GM18870 (cell line): ENCODE results near the gene MRPL40.
"Not testable (repeated sequence)": the region's sequence is repeated elsewhere in the genome, so short reads cannot be mapped to it uniquely, and the experiment has no call there.

Experiments used
- ATAC-seq: cut with Tn5 transposase; IDR thresholded peaks from one replicate; pipeline ENCODE4 v1.9.1; 2021; ENCODE audit warnings: moderate library complexity; ENCODE audit not compliant: unreplicated experiment

MRPL40 gene

DNA sequence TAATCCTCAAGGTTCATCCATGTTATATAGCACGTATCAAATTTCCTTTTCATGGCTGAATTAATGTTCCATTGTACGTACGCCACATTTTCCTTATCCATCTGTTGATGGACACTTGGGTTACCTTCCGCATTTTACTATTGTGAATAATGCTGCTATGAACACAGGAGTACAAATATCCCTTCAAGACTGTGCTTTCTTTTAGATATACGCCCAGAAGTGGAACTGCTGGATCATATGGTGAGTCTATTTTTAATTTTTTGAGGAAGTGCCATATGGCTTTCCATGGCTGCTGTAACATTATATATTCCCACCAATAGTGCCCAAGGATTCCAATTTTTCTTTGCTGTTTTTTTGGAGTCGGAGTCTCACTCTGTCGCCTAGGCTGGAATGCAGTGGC is 6.0 kb downstream of the MRPL40 start:
- ATAC-seq, result no peak

DNA sequence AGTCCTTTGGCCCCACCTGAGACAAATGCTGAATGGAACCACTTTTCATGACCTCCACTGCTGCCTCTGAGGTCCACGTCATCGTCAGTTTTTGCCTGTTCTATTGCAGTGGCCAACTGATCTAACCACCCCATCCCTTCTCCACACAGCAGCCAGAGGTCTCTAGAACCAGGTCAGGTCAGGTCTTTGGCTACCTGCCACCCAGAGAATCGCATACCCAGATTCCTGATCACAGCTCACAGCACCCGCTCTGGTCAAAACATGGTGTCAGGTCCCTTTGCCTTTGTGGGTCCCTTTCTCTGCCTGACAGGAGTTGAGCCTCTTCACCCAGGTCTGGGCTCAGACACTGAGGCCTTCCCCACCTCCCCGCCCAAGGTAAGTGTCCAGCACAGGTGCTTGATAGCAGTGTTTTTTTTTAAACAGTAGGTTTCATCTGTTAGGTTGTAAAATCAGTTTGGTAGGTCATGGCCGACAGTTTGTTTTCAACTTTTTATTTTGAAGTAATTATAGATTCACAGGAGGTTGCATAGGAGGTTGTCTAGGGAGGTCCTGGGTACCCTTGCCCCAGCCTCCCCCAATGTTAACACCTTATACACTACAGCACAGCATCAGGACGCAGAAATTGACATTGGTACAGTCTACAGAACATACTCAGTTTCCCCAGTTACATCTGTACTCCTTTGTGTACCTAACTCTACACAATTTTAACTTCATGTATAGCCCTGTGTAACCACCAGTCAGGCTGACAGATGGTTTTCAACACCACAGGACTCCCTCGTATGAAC is 8.3 kb downstream of the MRPL40 start:
- ATAC-seq, result no peak

DNA sequence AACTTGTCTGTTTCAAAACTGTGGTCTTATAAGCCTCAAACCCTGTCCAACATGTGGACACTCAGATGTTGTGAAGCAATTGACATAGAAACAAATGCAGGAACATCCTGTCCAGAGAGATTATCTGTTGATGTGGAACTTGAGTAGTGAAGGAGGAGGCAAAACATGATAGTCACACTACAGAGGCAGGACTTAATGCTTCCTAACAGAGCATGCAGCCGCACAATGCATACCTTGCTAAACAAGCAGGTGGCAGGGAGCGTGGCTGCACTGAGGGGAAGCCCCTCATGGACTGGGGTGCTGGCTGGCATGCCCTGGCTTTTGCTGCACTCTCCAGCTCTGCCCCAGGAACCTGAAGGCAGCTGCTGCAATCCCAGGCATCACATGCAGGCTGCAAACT is 9.8 kb downstream of the MRPL40 start:
- no peak for ATAC-seq

DNA sequence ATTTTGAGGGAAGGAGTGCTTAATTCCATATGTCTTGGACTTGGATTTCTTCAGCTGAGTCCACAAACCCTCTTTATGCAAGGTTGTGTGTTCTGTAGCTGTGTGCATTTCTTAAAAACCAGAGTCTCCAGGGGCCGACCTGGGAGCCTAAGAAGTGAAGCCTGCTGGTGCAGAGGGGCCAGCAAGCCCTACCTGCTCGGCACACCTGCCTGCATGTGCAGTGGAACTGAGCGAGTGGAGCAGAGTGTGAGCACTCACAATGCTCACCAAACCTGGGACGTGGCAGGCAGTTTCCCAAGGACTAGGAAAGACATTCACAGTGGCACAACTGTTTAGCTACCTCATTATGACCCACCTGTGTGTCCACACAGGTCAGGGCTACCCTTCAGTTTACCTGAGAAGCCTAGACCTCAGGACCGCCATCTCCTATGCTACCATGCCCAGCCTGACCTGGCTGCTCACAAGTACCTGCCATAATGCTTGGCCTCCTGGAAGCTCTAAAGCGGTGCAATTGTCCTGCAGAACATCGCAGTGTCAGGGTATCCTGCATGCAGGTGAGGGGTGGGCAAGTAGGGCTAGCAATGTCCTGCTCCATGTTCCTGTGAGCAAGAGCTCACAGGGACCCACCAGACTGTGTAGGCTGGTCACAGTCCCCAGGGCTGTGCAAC is 11.3 kb downstream of the MRPL40 start:
- no peak for ATAC-seq

DNA sequence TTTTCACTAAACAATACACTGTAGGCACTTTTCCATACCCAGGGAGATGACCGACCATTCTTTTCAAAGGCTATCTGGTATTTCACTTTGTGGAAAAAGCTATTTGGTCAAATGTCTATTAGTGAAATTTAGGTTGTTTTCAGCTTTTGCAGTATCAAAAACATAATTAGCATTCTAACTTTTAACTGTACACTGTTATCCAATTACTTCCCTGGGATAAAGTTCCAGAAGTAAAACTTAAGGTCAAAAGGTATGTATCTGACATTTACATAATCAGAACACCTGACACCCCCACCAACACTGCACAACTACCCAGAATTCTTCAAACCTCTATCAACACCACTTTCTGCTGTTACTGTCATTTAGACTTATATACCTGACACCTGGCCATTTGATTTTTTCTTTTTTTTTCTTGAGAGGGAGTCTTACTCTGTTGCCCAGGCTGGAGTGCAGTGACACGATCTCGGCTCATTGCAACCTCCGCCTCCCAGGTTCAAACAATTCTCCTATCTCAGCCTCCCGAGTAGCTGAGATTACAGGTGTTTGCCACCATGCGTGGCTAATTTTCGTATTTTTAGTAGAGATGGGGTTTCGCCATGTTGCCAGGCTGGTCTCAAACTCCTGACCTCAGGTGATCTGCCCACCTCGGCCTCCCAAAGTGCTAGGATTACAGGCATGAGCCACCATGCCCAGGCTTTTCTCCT is 13.1 kb downstream of the MRPL40 start:
- ATAC-seq, result not testable (repeated sequence)

DNA sequence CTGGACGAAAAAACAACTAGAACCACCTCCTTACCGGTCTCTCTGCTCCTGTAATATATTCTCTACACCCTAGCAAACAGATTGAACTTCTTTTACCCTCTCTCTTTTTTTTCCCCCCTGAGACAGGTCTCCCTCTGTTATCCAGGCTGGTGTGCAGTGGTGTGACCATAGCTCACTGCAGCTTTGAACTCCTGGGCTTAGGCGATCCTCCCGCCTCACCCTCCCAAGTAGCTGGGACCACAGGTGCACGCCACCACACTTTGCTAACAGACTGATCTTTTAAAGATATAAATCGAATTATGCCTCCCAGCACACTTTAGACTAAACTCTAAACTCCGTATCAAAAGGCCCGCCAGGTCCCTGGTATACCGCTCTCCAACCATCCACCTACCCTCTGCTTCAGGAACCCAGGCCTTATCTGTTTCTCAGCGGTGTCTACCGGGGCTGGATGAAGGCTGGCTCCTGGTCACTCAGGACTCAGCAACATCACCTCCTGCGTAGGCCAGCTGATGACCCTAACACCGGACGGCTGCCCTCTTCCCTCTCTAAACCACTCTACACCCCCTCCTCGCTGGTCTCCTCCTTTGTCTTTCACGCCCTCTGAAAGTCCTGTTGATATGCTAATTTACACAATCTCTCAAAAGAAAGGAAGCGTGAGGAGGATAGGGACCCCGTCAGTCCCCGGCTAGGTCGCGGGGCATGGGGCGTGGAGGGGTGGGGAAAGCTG is 14.4 kb downstream of the MRPL40 start:
- ATAC-seq, result no peak

DNA sequence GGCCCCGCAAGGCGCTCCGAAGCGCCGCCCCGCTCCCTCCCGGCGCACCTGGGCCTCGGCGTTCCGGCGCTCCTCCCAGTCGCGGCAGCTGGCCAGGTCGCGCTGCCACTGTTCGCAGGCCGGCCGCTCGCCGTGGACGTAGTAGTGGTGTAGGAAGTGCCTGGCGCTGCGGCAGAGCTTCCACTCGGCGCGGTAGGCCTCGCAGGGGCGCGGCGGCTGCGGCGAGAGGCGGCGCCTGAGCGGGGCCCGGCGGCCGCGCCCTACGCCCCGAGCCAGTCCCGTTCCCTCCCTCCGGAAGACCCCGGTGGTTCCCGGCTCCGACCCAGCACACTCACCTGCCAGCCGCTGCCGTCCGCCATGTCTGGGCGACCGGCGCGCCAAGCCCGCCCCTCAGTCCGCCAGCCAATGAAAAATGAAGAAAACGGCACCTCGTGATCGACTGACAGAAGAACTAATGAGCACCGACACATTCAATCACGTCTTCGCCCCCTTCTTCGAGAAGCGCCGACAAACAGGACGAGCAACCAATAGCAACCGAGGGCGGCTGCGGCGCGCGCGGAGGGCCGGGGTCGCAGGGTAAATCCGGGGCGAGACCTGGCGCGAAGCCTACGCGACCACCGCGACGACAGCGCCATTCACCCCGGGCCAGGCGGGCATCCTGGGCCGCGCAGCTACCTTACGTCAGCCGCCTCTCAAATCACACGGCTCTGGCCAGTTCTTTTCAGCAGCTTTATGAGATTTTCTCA is 15.2 kb downstream of the MRPL40 start, which contains the start of gene C22orf39:
TSS of gene C22orf39 (minus strand) at position 382 of the 746 bp plus-strand sequence. CDS start at position 359, 23 bp downstream.
- peak; percentile 66 for ATAC-seq

DNA sequence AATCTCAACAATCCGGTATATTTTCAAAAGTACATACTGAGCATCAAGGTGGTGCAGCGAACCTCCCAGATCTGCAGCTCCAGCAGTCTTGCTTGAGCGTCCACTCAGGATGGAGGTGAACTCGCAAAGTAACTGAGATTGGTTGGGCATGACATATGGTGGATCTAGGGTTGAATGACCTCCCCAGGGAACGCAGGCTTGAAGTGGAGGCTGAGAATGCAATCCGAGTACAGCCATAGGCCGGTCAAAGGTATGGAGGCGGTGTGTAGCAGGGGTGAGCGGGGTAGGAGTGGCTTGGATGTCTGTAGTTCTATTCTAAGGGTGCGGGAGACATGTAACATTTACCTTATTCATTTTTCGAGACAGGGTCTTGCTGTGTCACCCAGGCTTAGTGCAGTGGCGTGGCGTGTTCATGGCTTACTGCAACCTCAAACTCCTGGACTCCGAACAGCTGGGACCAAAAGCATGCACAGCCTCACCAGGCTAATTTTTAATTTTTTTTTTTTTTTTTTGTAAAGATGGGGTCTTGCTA is 15.8 kb downstream of the MRPL40 start:
- ATAC-seq, result peak; percentile 7

DNA sequence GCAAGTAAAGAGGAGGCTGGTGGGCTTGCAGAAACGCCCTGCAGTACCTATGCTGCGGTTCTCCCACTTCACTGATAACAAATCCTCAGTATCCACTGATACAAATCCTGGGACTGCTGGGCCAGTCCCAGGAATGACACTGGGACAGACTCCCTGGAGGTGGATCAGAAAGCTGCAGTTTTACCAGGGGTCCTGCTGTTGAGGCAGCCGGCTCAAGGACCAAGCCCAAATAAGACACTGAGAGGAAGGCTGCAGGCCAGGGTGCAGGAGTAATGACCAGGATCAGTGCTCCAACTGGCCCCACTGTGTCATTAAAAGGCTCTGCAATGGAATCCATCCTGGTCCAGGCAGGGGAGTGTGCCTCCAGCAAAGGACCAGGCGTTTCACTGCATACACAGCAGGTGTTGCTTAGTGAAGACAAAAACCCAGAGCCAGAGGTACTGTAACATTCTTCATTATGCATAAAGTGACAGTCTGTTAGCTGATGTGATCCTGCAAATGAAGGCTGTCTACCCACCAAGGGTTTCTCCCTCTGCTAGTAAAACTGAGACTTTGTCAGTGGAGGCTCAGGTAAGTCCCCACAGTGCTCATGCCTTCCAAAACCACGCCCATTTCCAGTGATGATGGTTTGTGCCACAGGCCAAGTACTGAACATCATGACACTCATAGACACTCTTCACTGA is 16.5 kb downstream of the MRPL40 start:
- ATAC-seq, result no peak

DNA sequence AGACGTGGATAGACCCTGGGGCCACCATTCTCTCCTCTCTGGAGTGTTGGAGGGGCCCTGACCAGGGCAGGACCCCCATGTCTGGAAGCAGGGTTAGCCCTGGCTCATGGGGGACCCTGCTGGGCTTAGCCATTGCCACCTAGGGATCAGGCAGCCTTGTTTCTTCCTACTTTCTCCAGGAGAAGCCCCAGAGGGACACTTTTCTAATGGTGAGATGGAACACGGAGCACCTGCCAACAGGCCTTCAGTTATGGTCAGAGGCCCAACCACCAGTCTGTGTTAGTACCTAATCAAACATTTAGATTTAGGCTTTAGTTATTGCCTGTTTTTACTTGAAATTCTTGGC is 17.1 kb downstream of the MRPL40 start:
- no peak for ATAC-seq

DNA sequence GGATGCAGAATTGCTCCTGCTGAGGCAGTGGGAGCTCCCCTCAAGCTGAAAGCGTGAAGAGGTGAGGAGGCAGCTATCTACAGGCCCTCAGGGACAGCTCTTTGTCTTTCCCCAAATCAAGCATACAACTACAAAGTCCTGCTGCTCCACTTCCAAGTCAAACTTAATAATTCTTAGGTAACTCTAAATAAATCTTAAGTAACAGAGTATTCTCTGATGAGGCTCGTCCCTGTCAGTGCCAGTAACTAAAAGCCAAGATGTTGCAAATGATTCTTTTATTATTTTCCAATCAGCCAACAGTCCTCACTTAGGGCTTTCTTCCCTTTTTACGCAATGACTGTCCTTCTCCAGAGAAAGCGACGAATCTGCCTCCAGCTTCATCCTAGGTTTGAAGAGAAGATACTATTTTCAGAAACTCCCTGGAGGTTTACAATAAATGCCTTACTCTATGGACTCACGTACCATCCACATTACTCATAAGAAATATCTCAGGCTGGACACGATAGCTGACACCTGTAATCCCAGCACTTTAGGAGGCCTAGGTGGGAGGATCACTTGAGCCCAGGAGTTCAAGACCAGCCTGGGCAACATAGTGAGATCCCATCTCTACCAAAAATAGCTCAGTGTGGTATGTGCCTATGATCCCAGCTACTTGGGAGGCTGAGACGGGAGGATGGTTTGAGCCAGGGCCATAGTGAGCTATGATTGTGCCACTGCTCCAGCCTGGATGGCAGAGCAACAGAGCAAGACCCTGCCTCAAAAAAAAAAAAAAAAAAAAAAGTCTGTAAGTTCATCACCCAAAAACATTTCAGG is 18.2 kb downstream of the MRPL40 start:
- no peak for ATAC-seq

DNA sequence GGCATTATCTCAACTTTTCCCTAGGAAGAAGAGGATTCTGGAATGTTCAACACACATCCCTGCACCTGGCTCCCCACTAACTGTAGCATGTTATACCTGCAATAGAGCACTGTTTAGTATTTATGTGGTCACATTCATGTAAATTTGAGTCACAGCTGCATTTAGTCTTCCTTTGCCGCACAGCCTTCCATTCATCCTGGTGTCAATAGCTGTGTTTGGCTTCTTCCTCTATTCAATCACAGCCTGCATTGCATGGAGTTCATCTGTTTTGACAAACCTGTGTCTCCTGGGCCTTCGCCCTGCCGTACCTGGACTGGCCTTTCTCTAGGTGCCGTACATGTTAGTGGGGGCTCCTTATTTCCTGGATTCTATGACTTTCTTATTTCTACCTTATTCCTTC is 19.2 kb downstream of the MRPL40 start:
- ATAC-seq, result no peak

DNA sequence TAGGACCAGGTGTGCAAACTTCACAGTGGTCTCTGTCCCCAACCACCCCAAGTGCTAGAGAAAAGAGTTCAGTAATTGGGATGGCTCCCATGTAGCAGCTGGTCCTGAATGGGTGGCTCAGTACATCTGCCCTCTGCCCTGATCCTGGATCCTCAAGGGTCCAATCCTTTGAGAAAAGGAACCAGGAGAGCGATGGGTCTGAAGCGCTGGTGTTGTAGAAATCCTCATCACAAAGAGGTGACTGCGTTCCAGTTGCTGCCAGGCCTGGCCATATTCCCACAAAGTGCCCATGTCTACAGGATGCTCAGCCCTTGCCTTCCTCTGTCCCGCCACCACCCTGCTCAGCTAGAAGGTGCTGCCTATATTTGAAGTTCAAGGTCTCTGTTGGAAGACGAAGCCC is 21.4 kb downstream of the MRPL40 start:
- ATAC-seq, result no peak

DNA sequence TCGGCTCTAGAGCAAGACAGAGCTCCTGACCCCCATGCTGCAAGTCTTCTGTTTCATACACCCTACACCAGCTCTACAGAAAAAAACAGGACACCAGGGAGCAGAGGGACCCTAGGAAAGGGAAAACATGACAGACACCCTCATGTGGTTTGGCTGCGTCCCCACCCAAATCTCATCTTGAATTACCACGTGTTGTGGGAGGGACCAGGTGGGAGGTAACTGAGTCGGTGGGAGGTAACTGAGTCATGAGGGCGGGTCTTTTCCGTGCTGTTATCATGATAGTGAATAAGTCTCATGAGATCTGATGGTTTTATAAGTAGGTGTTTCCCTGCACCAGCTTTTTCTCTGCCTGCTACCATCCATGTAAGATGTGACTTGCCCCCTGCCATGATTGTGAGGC is 21.8 kb downstream of the MRPL40 start:
- no peak for ATAC-seq

DNA sequence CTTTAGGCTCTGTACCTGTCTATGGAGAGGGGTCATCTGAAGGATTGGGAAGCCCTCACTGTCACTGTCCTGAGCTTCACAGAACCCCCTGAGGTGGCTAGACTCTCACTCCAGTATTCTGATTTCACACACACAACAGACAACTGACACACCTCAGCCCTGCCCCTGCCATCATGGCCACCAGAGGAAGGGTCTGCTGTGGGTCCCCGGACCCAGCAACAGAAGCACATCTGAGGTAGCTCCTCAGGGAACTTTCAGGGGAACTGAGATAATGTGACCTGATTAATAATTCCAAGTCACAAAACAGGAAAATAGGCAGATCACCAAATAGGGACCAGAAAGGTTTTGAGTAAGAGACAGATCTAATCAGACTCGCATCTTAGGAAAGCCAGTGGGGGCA is 22.7 kb downstream of the MRPL40 start:
- no peak for ATAC-seq

DNA sequence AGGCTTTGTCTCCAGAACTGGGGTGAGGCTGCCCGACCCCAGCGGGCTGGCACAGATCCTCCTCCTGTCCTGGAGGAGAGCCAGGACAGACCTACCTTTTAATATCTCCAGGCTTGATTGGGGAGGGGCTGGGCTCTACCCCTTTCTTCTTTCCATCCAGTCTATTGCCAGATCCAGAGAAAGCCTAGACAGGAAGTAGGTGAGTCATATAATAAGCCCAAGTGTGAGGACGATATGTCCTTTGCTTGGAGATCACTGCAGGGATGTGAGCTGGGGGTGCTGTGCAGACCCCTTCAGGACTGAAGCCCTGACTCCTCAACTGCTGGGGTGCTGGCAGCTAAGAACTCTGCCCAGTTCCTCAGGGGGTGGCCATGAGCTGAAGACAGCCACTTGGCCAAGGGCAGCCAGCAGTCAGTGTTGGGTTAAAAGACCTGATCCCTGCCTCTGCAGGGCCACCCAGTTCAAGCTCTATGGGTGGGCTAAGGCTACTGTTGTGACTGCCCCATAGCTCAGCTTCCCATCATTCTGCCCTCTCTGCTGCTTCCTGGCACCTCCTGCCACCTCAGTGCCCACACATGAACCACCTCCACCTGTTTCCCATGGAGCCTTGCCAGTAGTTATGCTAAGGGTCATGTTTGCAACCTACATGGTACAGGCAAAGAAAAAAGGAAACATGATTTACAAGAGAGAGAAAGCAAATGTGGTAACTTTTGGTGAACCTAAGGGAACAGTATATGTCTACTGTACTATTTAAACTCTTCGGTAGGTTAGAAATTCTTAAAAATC is 23.4 kb downstream of the MRPL40 start:
- ATAC-seq, result no peak

DNA sequence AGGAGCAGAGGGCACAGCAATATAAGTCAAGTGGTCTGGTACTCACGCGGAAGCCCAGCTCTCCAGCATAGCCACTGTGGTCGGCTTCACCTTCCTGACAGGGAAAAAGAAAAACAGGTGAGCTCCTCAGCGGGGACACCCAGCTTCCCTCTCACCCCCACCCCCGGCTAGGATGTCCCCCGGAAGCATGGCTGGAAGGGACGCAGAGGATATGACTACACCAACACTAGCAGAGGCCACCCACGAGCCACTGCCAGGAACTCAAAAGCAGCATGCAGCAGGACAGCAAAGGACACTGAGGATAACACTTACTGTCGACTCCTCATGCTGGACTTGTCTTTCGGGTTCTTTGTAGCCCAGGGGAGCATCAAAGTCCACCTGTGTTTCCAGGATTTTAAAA is 24.2 kb downstream of the MRPL40 start:
- no peak for ATAC-seq

DNA sequence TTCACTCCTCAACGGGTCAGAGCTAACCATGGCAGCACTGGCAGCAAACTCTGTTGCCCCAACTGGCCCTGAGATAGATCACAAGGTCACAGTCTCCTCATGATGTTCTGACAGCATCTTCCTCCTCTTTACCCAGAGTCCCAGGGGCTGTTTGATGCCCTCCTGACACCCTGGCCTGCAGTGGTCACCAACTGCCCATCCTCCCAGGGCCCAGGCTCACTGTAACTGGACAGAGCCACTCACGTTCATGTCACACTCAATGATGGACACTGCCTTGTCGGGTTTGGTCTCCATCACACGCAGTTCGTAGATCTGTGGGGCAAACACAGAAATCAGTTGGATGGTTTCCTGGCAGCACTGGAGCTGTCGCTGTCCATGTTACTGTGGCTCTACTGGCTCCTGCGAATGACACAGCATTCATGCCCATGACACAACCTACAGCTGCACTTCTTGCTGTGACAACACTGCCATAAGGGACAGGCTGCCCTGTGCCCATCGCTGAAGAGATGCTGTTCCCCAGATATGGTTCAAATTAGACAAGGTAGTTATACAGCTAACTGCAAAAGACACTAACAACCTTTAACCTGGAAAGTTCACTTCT is 25.6 kb downstream of the MRPL40 start:
- no peak for ATAC-seq
